ENCODE results near the gene FOXR1. TPM values are rescaled to one million over a fixed set of nuclear protein-coding genes. Genes with fewer than 3 reads are reported as not detected.

FOXR1 gene
- total and polyA plus RNA-seq, 2 of the 8 experiments (the other 6 are each of a cell fraction or from before 2014, with no cell fraction given), result not detected

DNA sequence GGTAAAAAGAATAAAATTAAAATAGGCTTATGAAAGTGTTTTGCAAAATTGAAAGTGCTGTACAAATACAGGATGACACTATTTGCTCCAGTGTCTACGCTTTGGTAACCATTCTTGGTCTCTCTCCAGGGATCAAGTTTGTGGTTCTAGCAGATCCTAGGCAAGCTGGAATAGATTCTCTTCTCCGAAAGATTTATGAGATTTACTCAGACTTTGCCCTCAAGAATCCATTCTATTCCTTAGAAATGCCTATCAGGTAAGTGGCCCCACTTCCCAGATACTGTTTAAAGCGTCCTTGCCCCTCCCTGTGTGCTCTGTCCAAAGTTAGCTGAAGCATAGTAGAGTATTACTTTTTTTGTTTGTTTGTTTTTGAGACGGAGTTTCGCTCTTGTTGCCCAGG lies 50.1 kb downstream of the FOXR1 start:
- Histone ChIP-seq H3K79me2 (ENCODE audit: control insufficient read depth in 1 of 2, insufficient read depth in 2 of 2, low read length in 2 of 2) (peaks cover 15 to 44% of the 10 kb centered on the region in 2 experiments; a peak in 3 of 4 replicates), H3K27ac (ENCODE audit: low read depth, low read length) (no peak overlapping the region), H2BK20ac (ENCODE audit: low read length) (no peak overlapping the region), H2BK5ac (ENCODE audit: low read depth, low read length) (no peak overlapping the region), H3K23me2 (ENCODE audit: low read depth, low read length) (no peaks in the 10 kb centered on the region; the same call in 1 of the 2 replicates), H3K18ac (ENCODE audit: extremely low read depth, low read length) (no peak overlapping the region), H3K27me3 (replicated peaks in 1 of 4; ENCODE audit: control insufficient read depth in 3 of 4, extremely low read depth in 1 of 4, insufficient read depth in 3 of 4, low read length in 3 of 4) (no peaks in the 10 kb centered on the region), H4K8ac (ENCODE audit: extremely low read depth, insufficient read depth, low read length) (no peak overlapping the region), H3K23ac (ENCODE audit: insufficient read length) (no peak overlapping the region), H3K56ac (replicated peaks; ENCODE audit: insufficient read length, low read depth, low read length) (no peak overlapping the region), H4K20me1 (replicated peaks in 1 of 2; ENCODE audit: control insufficient read depth in 1 of 2, insufficient read depth in 2 of 2, low read length in 2 of 2) (peaks cover under 1 to 8% of the 10 kb centered on the region in 2 experiments), H3K4me1 (replicated peaks in 1 of 4; ENCODE audit: control insufficient read depth in 3 of 4, insufficient read depth in 4 of 4, low read length in 3 of 4) (peaks cover 0 to 8% (median 1%) of the 10 kb centered on the region in 4 experiments; a peak in 4 of 7 replicates), H3K9ac (replicated peaks in 1 of 4; ENCODE audit: extremely low read depth in 1 of 4, low read depth in 3 of 4, low read length in 3 of 4) (no peak overlapping the region), H3K4me2 (ENCODE audit: insufficient read depth in 1 of 2, low read depth in 2 of 2, low read length in 2 of 2) (no peak overlapping the region), H2BK120ac (replicated peaks; ENCODE audit: low read depth, low read length) (no peak overlapping the region), H2AK5ac (ENCODE audit: low read depth, low read length) (no peak overlapping the region), H2BK15ac (ENCODE audit: low read length) (no peak overlapping the region), H3K14ac (ENCODE audit: insufficient read length) (no peak overlapping the region), H2BK12ac (ENCODE audit: low read depth, low read length) (no peak overlapping the region), H4K5ac (ENCODE audit: insufficient read length, low read depth, low read length) (no peak overlapping the region), H3K4ac (replicated peaks; ENCODE audit: insufficient read length, low read depth, low read length) (no peak overlapping the region), H4K91ac (replicated peaks; ENCODE audit: insufficient read length, low read length) (no peak overlapping the region), H3K36me3 (ENCODE audit: control insufficient read depth in 2 of 4, insufficient read depth in 4 of 4, low read length in 3 of 4) (peaks cover 13 to 54% (median 37%) of the 10 kb centered on the region in 4 experiments), H3K9me3 (ENCODE audit: insufficient read depth in 2 of 2, low read depth in 1 of 2, low read length in 1 of 2) (no peaks in the 10 kb centered on the region), H2AFZ (ENCODE audit: low read length) (no peak overlapping the region), H3K79me1 (ENCODE audit: low read depth, low read length) (peaks cover 10% of the 10 kb centered on the region), H3K4me3 (ENCODE audit: extremely low read depth in 1 of 4, insufficient read depth in 2 of 4, low read depth in 3 of 4, low read length in 4 of 4) (no peak overlapping the region)
- no peak for FAIRE-seq
- POLR2A ChIA-PET (ENCODE audit: partially characterized antibody), result interaction anchor here (0.7 to 18.5 kb wide), 6 partner anchors 6 to 231 kb away, joined by 3 to 264 read pairs (median 4); partner anchors contain the start of genes CENATAC, DDX6 and SLC37A4
- 94% methylated on average over 5 of the region's 5 CpGs; no CpG with 5 or more reads in 1 of the 2 experiments for WGBS, 2 experiments (ENCODE audit: extremely low coverage in 1 of 2, insufficient coverage in 1 of 2, insufficient read length in 1 of 2, insufficient replicate concordance in 2 of 2, low coverage in 1 of 2, low lambda C conversion rate in 2 of 2, missing lambda C conversion rate in 1 of 2)
- TF ChIP-seq TEAD4 (IDR thresholded peaks at IDR 0.05; ENCODE audit: low read depth, low read length) (no peak), ASH2L (IDR thresholded peaks at IDR 0.05; ENCODE audit: low read length) (no peak), CREB1 (IDR thresholded peaks at IDR 0.05) (no peak), CHD1 (IDR thresholded peaks at IDR 0.05; ENCODE audit: low read depth, low read length) (no peak), EP300 (IDR thresholded peaks at IDR 0.05; ENCODE audit: borderline replicate concordance in 1 of 2, low read depth in 2 of 2, low read length in 2 of 2) (no peak), KDM1A (IDR thresholded peaks at IDR 0.05; ENCODE audit: borderline replicate concordance, low read length) (no peak), SP2 (IDR thresholded peaks at IDR 0.05; ENCODE audit: low read length) (no peak), EZH2 (IDR thresholded peaks at IDR 0.05; ENCODE audit: low read depth, low read length, severe bottlenecking) (no peak), SP4 (IDR thresholded peaks at IDR 0.05; ENCODE audit: low read length) (no peak)
- TF ChIP-seq, protein P1, sequence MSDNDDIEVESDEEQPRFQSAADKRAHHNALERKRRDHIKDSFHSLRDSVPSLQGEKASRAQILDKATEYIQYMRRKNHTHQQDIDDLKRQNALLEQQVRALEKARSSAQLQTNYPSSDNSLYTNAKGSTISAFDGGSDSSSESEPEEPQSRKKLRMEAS (IDR thresholded peaks at IDR 0.05), result no peak
- TF ChIP-seq, protein P2, sequence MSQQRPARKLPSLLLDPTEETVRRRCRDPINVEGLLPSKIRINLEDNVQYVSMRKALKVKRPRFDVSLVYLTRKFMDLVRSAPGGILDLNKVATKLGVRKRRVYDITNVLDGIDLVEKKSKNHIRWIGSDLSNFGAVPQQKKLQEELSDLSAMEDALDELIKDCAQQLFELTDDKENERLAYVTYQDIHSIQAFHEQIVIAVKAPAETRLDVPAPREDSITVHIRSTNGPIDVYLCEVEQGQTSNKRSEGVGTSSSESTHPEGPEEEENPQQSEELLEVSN (IDR thresholded peaks at IDR 0.05), result no peak
- no peak for DNase-seq (ENCODE audit: low read depth in 1 of 2, low spot score in 2 of 2)
- CTCF ChIA-PET (ENCODE audit: partially characterized antibody), result interaction anchor here (0.9 kb wide), 1 partner anchor 9 kb away, joined by 3 read pairs; the partner anchor contains the start of gene SLC37A4

All from H1 (cell line).